Karpas-422 (cell line): ENCODE measurements around the gene TMEM131L. TPM values are rescaled to one million over a fixed set of nuclear protein-coding genes. Genes with fewer than 3 reads are reported as not detected.

Experiments
- DNase-seq: peaks from one replicate; pipeline ENCODE4 v3.0.0-alpha.2; 2015
- H2AFZ ChIP-seq: fragments of 200-600 bp; sonication (generic); 2 replicates; pipeline ENCODE4 v1.6.1; 2014; ENCODE audit warnings: antibody characterized with exemption, low read length, mixed read lengths
- H3K27ac ChIP-seq: fragments of 200-600 bp; sonication (generic); 2 replicates; pipeline ENCODE4 v1.5.1; 2014; ENCODE audit warnings: mild to moderate bottlenecking, low read length, moderate library complexity
- H3K27me3 ChIP-seq: fragments of 200-600 bp; sonication (generic); 2 replicates; pipeline ENCODE4 v1.6.1; 2014; ENCODE audit warnings: low read length, mixed read lengths
- H3K36me3 ChIP-seq: fragments of 200-600 bp; sonication (generic); 2 replicates; pipeline ENCODE4 v1.6.1; 2014; ENCODE audit warnings: low read length, mixed read lengths; ENCODE audit not compliant: insufficient read depth
- H3K4me1 ChIP-seq: fragments of 200-600 bp; sonication (generic); 2 replicates; pipeline ENCODE4 v1.6.1; 2014; ENCODE audit warnings: mild to moderate bottlenecking, low read length, mixed read lengths
- H3K4me2 ChIP-seq: fragments of 200-600 bp; sonication (generic); 2 replicates; pipeline ENCODE4 v1.6.1; 2014; ENCODE audit warnings: low read length, low read depth, mild to moderate bottlenecking; ENCODE audit not compliant: poor library complexity, severe bottlenecking
- H3K4me3 ChIP-seq: fragments of 200-600 bp; sonication (generic); 2 replicates; pipeline ENCODE4 v1.5.1; 2014; ENCODE audit warnings: mild to moderate bottlenecking, antibody characterized with exemption, low read length, mixed read lengths
- H3K79me2 ChIP-seq: fragments of 200-600 bp; sonication (generic); 2 replicates; pipeline ENCODE4 v1.6.1; 2014; ENCODE audit warnings: mild to moderate bottlenecking, low read length, mixed read lengths
- H3K9ac ChIP-seq: fragments of 200-600 bp; sonication (generic); 2 replicates; pipeline ENCODE4 v1.6.0; 2014; ENCODE audit warnings: low read length
- H3K9me2 ChIP-seq: fragments of 200-600 bp; sonication (generic), shearing (Covaris generic); replicated peaks from 2 replicates; pipeline ENCODE4 v1.6.0; 2014; ENCODE audit warnings: mild to moderate bottlenecking, low read length, moderate library complexity; ENCODE audit not compliant: insufficient read depth
- H3K9me3 ChIP-seq: fragments of 300-700, 200-600 bp; sonication (generic); 2 replicates; pipeline ENCODE4 v1.6.1; 2014; ENCODE audit warnings: low read length, mixed read lengths
- H4K20me1 ChIP-seq: fragments of 200-600 bp; sonication (generic); 2 replicates; pipeline ENCODE4 v1.6.1; 2014; ENCODE audit warnings: mild to moderate bottlenecking, antibody characterized with exemption, low read length, low read depth; ENCODE audit not compliant: insufficient read depth
- total RNA-seq: library from RNA; depleted of rRNA; stranded (reverse); fragments of >200 nt; shearing (Covaris generic); gene quantifications from 2 replicates; pipeline ENCODE4 v1.2.3, GENCODE V29; 2014; ENCODE audit warnings: low replicate concordance

The TMEM131L gene
- total RNA-seq, 1 experiment from 2014 or later, result 54.8 TPM

- H4K20me1 ChIP-seq, result peaks cover 88% of the 10 kb centered on the region
- H2AFZ ChIP-seq, result no peak overlapping the region
- H3K4me3 ChIP-seq, result no peak overlapping the region
- peaks cover 76% of the 10 kb centered on the region for H3K4me1 ChIP-seq
- peaks cover 68% of the 10 kb centered on the region for H3K36me3 ChIP-seq
- H3K9ac ChIP-seq, result no peak overlapping the region
- no peaks in the 10 kb centered on the region for H3K9me2 ChIP-seq
- DNase-seq, result no peak
- no peak overlapping the region for H3K4me2 ChIP-seq
- no peaks in the 10 kb centered on the region for H3K9me3 ChIP-seq
- no peaks in the 10 kb centered on the region for H3K27me3 ChIP-seq
- H3K79me2 ChIP-seq, result peaks cover 40% of the 10 kb centered on the region
- no peak overlapping the region for H3K27ac ChIP-seq
Measured at GRCh38 chr4:153474251-153474650, 8.1 kb downstream of the TMEM131L start.

GRCh38 chr4:153476829-153477574 lies 10.8 kb downstream of the TMEM131L start:
- DNase-seq, result no peak
- H4K20me1 ChIP-seq, result peaks cover 82% of the 10 kb centered on the region
- no peak overlapping the region for H3K4me3 ChIP-seq
- peaks cover 15% of the 10 kb centered on the region for H3K79me2 ChIP-seq
- no peak overlapping the region for H3K9ac ChIP-seq
- no peak overlapping the region for H3K4me2 ChIP-seq
- H3K9me2 ChIP-seq, result no peaks in the 10 kb centered on the region
- H3K9me3 ChIP-seq, result no peaks in the 10 kb centered on the region
- H2AFZ ChIP-seq, result no peak overlapping the region
- peaks cover 59% of the 10 kb centered on the region for H3K36me3 ChIP-seq
- H3K27ac ChIP-seq, result no peak overlapping the region
- H3K4me1 ChIP-seq, result peaks cover 52% of the 10 kb centered on the region
- H3K27me3 ChIP-seq, result no peaks in the 10 kb centered on the region

- H3K4me3 ChIP-seq, result no peak overlapping the region
- H3K4me1 ChIP-seq, result peaks cover 48% of the 10 kb centered on the region
- H2AFZ ChIP-seq, result no peak overlapping the region
- no peak for DNase-seq
- peaks cover 83% of the 10 kb centered on the region for H4K20me1 ChIP-seq
- H3K27me3 ChIP-seq, result no peaks in the 10 kb centered on the region
- no peaks in the 10 kb centered on the region for H3K9me2 ChIP-seq
- no peak overlapping the region for H3K9ac ChIP-seq
- peaks cover 41% of the 10 kb centered on the region for H3K36me3 ChIP-seq
- no peaks in the 10 kb centered on the region for H3K9me3 ChIP-seq
- H3K79me2 ChIP-seq, result 0 out of 2 replicates have a peak, but pooled peaks cover 3% of the 10 kb centered on the region
- H3K4me2 ChIP-seq, result no peak overlapping the region
- H3K27ac ChIP-seq, result no peak overlapping the region
Measured at GRCh38 chr4:153479101-153479500, 12.9 kb downstream of the TMEM131L start.

GRCh38 chr4:153480704-153481103 lies 14.5 kb downstream of the TMEM131L start:
- no peak for DNase-seq
- H3K4me3 ChIP-seq, result no peak overlapping the region
- H3K9ac ChIP-seq, result no peak overlapping the region
- H3K4me2 ChIP-seq, result no peak overlapping the region
- no peaks in the 10 kb centered on the region for H3K27me3 ChIP-seq
- H3K4me1 ChIP-seq, result peaks cover 37% of the 10 kb centered on the region
- peaks cover 75% of the 10 kb centered on the region for H4K20me1 ChIP-seq
- 0 out of 2 replicates have a peak, but pooled peaks cover 3% of the 10 kb centered on the region for H3K79me2 ChIP-seq
- H3K36me3 ChIP-seq, result peaks cover 26% of the 10 kb centered on the region
- no peak overlapping the region for H2AFZ ChIP-seq
- H3K9me3 ChIP-seq, result no peaks in the 10 kb centered on the region
- no peak overlapping the region for H3K27ac ChIP-seq
- H3K9me2 ChIP-seq, result no peaks in the 10 kb centered on the region

GRCh38 chr4:153481478-153481877 lies 15.3 kb downstream of the TMEM131L start:
- Histone ChIP-seq H3K4me2 (no peak overlapping the region), H3K27ac (no peak overlapping the region), H3K9ac (no peak overlapping the region), H2AFZ (no peak overlapping the region), H3K79me2 (0 out of 2 replicates have a peak, but pooled peaks cover 3% of the 10 kb centered on the region), H3K9me3 (no peaks in the 10 kb centered on the region), H3K36me3 (peaks cover 23% of the 10 kb centered on the region), H3K27me3 (no peaks in the 10 kb centered on the region), H3K4me1 (peaks cover 35% of the 10 kb centered on the region), H3K9me2 (no peaks in the 10 kb centered on the region), H4K20me1 (peaks cover 81% of the 10 kb centered on the region), H3K4me3 (no peak overlapping the region)
- DNase-seq, result no peak

GRCh38 chr4:153483432-153484418 lies 17.6 kb downstream of the TMEM131L start:
- Histone ChIP-seq H3K9me3 (no peaks in the 10 kb centered on the region), H3K4me1 (peaks cover 22% of the 10 kb centered on the region), H2AFZ (no peak overlapping the region), H3K79me2 (peaks cover 6% of the 10 kb centered on the region; the same call in 1 of the 2 replicates), H3K9ac (no peak overlapping the region), H3K9me2 (no peaks in the 10 kb centered on the region), H3K4me3 (no peak overlapping the region), H3K4me2 (no peak overlapping the region), H3K27me3 (no peaks in the 10 kb centered on the region), H3K36me3 (peaks cover 13% of the 10 kb centered on the region), H3K27ac (no peak overlapping the region), H4K20me1 (peaks cover 84% of the 10 kb centered on the region)
- no peak for DNase-seq

GRCh38 chr4:153485359-153485758 lies 19.2 kb downstream of the TMEM131L start:
- Histone ChIP-seq H4K20me1 (peaks cover 88% of the 10 kb centered on the region), H3K4me3 (no peak overlapping the region), H3K9ac (no peak overlapping the region), H2AFZ (no peak overlapping the region), H3K27ac (no peak overlapping the region), H3K36me3 (peaks cover 8% of the 10 kb centered on the region; the same call in 1 of the 2 replicates), H3K9me3 (no peaks in the 10 kb centered on the region), H3K27me3 (no peaks in the 10 kb centered on the region), H3K4me2 (no peak overlapping the region), H3K79me2 (peaks cover 6% of the 10 kb centered on the region; the same call in 1 of the 2 replicates), H3K9me2 (no peaks in the 10 kb centered on the region), H3K4me1 (peaks cover 21% of the 10 kb centered on the region)
- no peak for DNase-seq

- Histone ChIP-seq H3K36me3 (peaks cover 5% of the 10 kb centered on the region; the same call in 1 of the 2 replicates), H3K9ac (no peak overlapping the region), H3K4me1 (peaks cover 20% of the 10 kb centered on the region), H2AFZ (no peak overlapping the region), H3K27me3 (no peaks in the 10 kb centered on the region), H3K4me2 (no peak overlapping the region), H3K9me2 (no peaks in the 10 kb centered on the region), H3K9me3 (no peaks in the 10 kb centered on the region), H3K79me2 (peaks cover 6% of the 10 kb centered on the region), H3K27ac (no peak overlapping the region), H4K20me1 (peaks cover 86% of the 10 kb centered on the region), H3K4me3 (no peak overlapping the region)
- no peak for DNase-seq
Measured at GRCh38 chr4:153485860-153486259, 19.7 kb downstream of the TMEM131L start.
